Activated naive CD8-positive, alpha-beta T cell treated with anti-CD3 and anti-CD28 coated beads, Interleukin-2, amount 50 U/mL, for 24 hours (primary cell): ENCODE data around the gene BAZ1A.
A peak's percentile ranks its signal among the peaks of the same experiment; 100 is the strongest.

Experiments used
- ATAC-seq: fragments of 150-1000 bp; cut with Tn5 transposase; one replicate; pipeline ENCODE4 v1.10.0; 2021
- DNase-seq: peaks from one replicate; pipeline ENCODE4 v3.0.0; 2021
- H3K27ac Mint-ChIP-seq: one replicate; pipeline ENCODE4 v1.8.0; 2021; ENCODE audit warnings: mild to moderate bottlenecking, mixed read lengths
- H3K27me3 Mint-ChIP-seq: one replicate; pipeline ENCODE4 v1.8.0; 2021; ENCODE audit warnings: mixed read lengths
- H3K36me3 Mint-ChIP-seq: one replicate; pipeline ENCODE4 v1.8.0; 2021; ENCODE audit warnings: low read depth, mixed read lengths
- H3K4me1 Mint-ChIP-seq: one replicate; pipeline ENCODE4 v1.8.0; 2021; ENCODE audit warnings: mixed read lengths
- H3K4me3 Mint-ChIP-seq: one replicate; pipeline ENCODE4 v1.8.0; 2021; ENCODE audit warnings: mild to moderate bottlenecking, moderate library complexity, mixed read lengths
- H3K9me3 Mint-ChIP-seq: one replicate; pipeline ENCODE4 v1.8.0; 2021; ENCODE audit warnings: mixed read lengths

Gene BAZ1A

DNA sequence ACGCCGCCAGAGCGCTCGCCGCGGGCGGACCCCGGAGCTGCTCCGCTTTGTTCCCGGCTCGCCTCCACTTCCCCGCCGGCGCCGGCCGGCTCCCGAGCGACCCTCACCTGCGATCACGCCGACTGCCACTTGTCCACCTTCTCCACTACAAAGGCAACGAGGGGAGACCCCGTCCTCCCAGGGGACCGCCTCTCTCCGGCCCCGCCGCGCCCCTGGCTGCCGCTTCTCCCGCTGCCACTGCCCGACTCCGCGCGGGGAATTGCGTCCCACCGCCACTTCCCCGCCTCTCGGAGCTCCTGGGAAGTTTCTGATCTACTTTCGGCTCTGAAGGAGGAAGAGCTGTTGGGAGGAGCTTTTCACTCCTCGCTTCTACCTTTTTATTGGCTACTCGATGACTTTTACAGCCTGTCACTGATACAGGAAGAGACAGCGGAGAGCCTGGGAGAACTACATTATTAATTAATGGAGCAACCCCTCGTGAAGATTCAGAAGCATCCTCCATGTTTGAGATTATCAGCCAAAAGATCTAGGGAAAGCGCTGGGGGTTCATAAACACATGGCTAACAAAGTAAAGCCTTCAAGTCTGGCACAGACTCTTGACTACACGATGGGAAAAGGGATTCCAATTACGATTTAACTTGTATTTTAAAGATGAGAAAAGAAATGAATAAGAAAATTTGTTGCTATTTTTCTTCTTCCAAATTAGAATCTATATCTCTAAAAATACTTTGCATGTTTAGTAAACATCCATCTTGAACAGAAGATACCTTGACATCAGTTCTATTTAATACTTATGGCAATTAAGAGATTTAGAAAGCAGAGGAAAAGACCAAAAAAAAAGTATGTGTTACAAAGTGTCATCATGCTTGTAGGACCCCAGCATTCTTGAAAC lies at the start of gene BAZ1A:
Gene BAZ1A, minus strand, starts transcription at position 330 of the 892 bp plus-strand sequence. CDS start 756 bp downstream, outside the sequence.
- DNase-seq (peak; percentile 48), ATAC-seq (peak; percentile 41)
- Mint-ChIP-seq H3K4me3 (peak within 1 kb of the TSS; percentile 100), H3K27me3 (no peaks in the 10 kb centered on the region), H3K27ac (peak within 1 kb of the TSS; percentile 100), H3K4me1 (peaks cover 42% of the 10 kb centered on the region), H3K36me3 (peaks cover 33% of the 10 kb centered on the region), H3K9me3 (no peaks in the 10 kb centered on the region)

DNA sequence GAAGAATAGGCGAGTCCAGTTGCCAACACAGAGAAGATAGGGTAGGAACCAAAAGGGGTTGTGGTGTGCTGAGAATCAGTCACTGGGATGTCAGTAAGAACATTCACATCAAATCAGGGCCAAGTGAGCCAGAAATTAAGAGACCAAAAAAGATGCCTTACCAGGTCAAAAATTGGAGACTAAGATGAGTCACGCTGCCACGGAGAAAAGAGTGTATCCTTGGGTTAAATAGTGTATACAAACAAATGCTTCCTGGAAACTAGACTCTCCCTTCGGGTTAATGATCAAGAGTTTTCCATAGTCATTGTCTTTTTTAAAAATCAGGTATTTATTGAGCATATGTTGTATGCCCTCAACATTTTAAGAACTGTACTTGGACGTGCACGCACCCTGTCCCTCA lies 45.2 kb upstream of the BAZ1A start:
- ATAC-seq (no peak), DNase-seq (no peak)
- H3K4me3 Mint-ChIP-seq = no peak overlapping the region
- H3K27ac Mint-ChIP-seq = no peak overlapping the region
- no peaks in the 10 kb centered on the region for H3K27me3 Mint-ChIP-seq
- no peaks in the 10 kb centered on the region for H3K4me1 Mint-ChIP-seq
- no peaks in the 10 kb centered on the region for H3K9me3 Mint-ChIP-seq
- H3K36me3 Mint-ChIP-seq = no peaks in the 10 kb centered on the region

GRCh38 chr14:34913619-34914018 lies 38.5 kb upstream of the BAZ1A start:
- Mint-ChIP-seq H3K36me3 (no peaks in the 10 kb centered on the region), H3K4me3 (no peak overlapping the region), H3K27me3 (no peaks in the 10 kb centered on the region), H3K27ac (no peak overlapping the region), H3K4me1 (peaks cover 2% of the 10 kb centered on the region), H3K9me3 (no peaks in the 10 kb centered on the region)
- no peak for DNase-seq
- no peak for ATAC-seq

DNA sequence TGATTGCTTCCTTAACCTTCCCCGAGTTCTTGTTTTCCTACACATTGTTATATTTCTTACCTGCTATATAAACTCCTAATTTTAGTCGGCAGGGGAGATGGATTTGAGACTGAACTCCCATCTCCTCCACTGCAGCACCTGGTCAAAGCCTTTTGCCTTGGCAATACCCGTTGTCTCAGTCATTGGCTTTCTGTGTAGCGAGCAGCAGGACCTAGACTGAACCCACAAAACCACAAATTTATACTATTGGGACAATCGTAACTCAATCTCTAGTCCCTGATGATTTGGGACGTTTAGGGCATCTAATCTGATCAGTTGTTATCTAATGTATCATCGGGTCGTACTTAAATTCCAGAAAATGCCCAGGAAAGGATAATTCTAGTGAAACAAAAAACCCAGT lies 37.8 kb upstream of the BAZ1A start:
- H3K27me3 Mint-ChIP-seq = no peaks in the 10 kb centered on the region
- DNase-seq = no peak
- no peaks in the 10 kb centered on the region for H3K36me3 Mint-ChIP-seq
- no peaks in the 10 kb centered on the region for H3K9me3 Mint-ChIP-seq
- no peak for ATAC-seq
- H3K27ac Mint-ChIP-seq = no peak overlapping the region
- peaks cover 2% of the 10 kb centered on the region for H3K4me1 Mint-ChIP-seq
- H3K4me3 Mint-ChIP-seq = no peak overlapping the region

GRCh38 chr14:34912182-34912581 lies 37.0 kb upstream of the BAZ1A start:
- Mint-ChIP-seq H3K36me3 (no peaks in the 10 kb centered on the region), H3K9me3 (no peaks in the 10 kb centered on the region), H3K4me3 (no peak overlapping the region), H3K4me1 (peaks cover 2% of the 10 kb centered on the region), H3K27ac (no peak overlapping the region), H3K27me3 (no peaks in the 10 kb centered on the region)
- ATAC-seq (no peak), DNase-seq (no peak)

- Mint-ChIP-seq H3K27me3 (no peaks in the 10 kb centered on the region), H3K4me3 (no peak overlapping the region), H3K9me3 (no peaks in the 10 kb centered on the region), H3K36me3 (no peaks in the 10 kb centered on the region), H3K27ac (no peak overlapping the region), H3K4me1 (peaks cover 2% of the 10 kb centered on the region)
- ATAC-seq (no peak), DNase-seq (no peak)
These were observed 36.3 kb upstream of the BAZ1A start for GRCh38 chr14:34911209-34912150.

DNA sequence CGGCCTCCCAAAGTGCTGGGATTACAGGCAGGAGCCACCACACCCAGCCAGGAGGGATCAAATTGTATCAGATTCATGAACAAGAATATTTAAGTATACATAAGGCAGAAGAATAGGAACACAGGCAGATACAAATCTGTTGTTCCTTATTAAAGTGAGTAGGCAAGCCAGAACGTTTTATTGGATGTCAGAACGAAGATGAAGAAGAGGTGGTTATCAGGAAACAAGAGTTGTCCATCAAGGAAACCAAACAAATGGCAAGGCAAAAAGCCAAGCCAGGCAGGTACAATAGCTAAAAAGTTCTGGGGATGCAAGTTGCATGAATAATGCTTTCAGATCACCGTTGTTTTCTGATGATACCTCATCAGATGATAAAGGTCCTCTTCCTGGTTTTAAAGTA lies 31.1 kb upstream of the BAZ1A start:
- ATAC-seq = no peak
- Mint-ChIP-seq H3K9me3 (no peaks in the 10 kb centered on the region), H3K27me3 (no peaks in the 10 kb centered on the region), H3K27ac (no peak overlapping the region), H3K36me3 (no peaks in the 10 kb centered on the region), H3K4me1 (no peaks in the 10 kb centered on the region), H3K4me3 (no peak overlapping the region)
- no peak for DNase-seq

- DNase-seq (no peak), ATAC-seq (no peak)
- Mint-ChIP-seq H3K4me1 (peaks cover 4% of the 10 kb centered on the region), H3K36me3 (no peaks in the 10 kb centered on the region), H3K4me3 (no peak overlapping the region), H3K9me3 (no peaks in the 10 kb centered on the region), H3K27ac (no peak overlapping the region), H3K27me3 (no peaks in the 10 kb centered on the region)
These were observed 20.1 kb upstream of the BAZ1A start for GRCh38 chr14:34895277-34895676.

DNA sequence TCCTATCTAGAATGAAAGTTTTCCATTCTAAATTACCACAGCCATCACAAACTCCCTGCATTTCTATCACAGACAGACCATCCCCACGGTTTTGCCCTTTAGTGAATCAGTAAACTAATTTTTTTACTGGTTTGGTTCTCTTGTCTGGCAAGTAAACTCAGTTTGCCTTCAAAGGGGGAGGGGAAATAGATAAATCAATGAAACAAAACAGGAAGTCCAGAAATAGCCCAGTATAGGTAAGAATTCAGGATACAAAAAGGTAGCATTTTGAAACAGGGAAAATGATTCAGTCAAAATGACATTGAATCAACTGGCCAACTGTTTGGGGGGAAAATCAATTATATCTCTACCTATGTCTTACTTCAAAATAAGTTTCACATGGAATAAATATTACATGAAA lies 15.8 kb upstream of the BAZ1A start:
- Mint-ChIP-seq H3K36me3 (no peaks in the 10 kb centered on the region), H3K4me3 (no peak overlapping the region), H3K27me3 (no peaks in the 10 kb centered on the region), H3K27ac (no peak overlapping the region), H3K9me3 (no peaks in the 10 kb centered on the region), H3K4me1 (peaks cover 4% of the 10 kb centered on the region)
- no peak for ATAC-seq
- DNase-seq = no peak

DNA sequence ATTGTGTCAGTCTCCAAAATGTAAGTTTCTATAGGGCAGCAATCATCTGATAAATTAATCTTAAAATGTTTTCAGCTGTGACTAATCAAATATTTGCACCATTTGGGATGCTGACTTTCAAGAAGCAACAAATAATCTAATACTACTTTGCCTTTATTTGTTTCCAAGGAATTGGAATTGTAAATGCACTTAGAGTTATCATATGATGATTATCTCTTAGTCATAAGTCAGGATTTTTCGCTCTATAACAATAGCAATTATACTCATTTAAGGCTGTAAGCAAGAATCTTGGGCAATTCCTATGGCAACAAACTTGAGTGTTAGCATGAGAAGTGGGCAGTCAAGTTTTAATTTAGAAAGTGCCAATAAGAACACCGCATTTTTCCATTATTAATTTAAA lies 13.0 kb upstream of the BAZ1A start:
- Mint-ChIP-seq H3K27ac (no peak overlapping the region), H3K36me3 (no peaks in the 10 kb centered on the region), H3K9me3 (no peaks in the 10 kb centered on the region), H3K4me1 (peaks cover 4% of the 10 kb centered on the region), H3K4me3 (no peak overlapping the region), H3K27me3 (no peaks in the 10 kb centered on the region)
- ATAC-seq = no peak
- DNase-seq = no peak

DNA sequence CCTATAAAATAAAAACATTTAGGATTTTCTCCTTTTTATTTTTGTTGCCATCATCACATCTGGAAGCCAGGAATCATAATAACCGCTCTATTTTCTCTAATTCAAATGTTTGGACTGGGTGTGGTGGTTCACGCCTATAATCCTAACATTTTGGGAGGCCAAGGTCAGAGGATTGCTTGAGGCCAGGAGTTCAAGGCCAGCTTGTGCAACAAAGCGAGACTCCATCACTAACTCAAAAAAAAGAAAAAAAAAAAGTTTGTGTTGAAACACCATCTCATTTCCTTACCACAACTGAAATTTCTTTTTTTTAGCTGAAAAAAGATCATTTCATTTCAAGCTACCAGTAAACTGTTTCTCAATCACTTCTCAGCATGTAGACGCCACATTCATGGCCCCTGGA lies 8.8 kb upstream of the BAZ1A start:
- ATAC-seq (no peak), DNase-seq (no peak)
- Mint-ChIP-seq H3K4me3 (no peak overlapping the region), H3K27me3 (no peaks in the 10 kb centered on the region), H3K9me3 (no peaks in the 10 kb centered on the region), H3K27ac (no peak overlapping the region), H3K4me1 (no peaks in the 10 kb centered on the region), H3K36me3 (no peaks in the 10 kb centered on the region)

DNA sequence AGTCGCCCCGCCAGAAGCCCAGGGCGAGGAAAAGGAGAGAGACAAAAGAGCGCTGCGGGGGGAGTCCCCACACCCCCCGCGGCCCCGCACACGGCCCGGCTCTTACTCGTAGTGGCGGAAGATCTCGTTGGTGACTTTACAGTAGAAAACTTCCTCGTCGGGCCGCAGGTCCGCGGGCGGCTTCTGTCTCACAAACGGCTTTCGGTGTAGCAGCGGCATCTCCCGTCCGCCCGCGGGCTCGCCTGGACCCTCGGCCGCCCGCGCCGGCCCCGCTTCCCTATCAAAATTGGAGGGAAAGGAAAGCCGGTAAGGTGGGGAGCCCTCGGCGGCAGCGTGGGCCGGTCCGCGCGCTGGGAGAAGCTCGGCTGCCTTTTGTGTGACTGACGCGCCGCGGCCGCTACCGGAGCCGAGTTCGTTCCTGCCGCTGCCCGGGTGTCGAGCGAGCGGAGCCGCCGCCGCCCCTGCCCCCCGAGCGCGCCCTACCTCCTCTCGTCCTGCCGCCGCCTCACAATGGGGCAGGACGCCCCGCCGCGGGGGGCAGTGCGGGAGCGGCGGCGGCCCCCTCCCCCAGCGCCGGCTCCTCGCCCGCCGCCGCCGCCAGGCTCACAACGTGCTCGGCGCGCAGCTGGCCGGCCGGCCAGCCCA lies 652 bp downstream of the BAZ1A start:
- Mint-ChIP-seq H3K27ac (peak overlapping the region; percentile 100), H3K4me1 (peaks cover 50% of the 10 kb centered on the region), H3K36me3 (peaks cover 40% of the 10 kb centered on the region), H3K9me3 (no peaks in the 10 kb centered on the region), H3K4me3 (peak overlapping the region; percentile 100), H3K27me3 (no peaks in the 10 kb centered on the region)
- ATAC-seq (peak; percentile 16), DNase-seq (peak; percentile 62)

DNA sequence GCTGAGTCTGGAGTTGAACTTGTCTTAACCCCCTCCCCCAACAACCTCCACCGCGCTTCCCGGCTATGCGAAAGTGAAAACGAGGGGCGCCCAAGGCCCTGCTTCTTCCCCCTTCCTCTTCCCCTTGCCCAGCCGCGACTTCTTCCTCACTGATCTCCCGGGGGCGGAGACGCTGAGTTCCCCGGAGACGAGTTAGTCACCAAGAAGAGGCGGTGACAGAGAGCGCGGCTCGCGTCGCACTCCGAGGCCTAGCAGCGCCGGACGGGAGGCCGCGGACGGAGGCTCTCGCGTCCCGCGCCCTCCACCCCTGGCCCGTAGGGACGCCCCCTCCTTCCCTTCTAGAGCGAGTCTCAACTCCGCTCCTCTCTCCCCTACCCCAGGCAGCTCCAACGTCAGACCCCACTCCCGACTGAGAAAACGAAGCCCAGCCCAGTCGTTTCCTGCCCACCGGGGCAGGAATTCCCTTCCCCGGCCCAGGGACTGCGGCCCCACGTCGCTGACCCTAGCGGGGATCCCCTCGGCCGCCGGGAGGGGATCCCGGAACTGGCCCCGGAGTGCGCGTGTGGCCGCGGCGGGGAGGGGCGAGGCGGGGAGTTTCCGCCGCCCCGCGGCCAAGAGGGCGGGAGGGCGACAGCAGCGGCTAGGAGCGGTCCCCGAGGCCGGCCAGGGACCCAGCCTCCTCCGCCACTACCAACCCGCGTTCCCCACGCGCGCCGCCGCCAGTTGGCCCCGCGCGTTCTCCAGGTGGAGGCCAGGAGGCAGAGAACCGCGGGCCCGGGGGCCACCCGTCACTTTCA lies 1.4 kb downstream of the BAZ1A start:
- ATAC-seq (peak; percentile 87), DNase-seq (peak; percentile 88)
- Mint-ChIP-seq H3K4me3 (peak overlapping the region; percentile 98), H3K27me3 (no peaks in the 10 kb centered on the region), H3K9me3 (no peaks in the 10 kb centered on the region), H3K4me1 (peaks cover 55% of the 10 kb centered on the region), H3K36me3 (peaks cover 42% of the 10 kb centered on the region), H3K27ac (peak overlapping the region; percentile 98)
